SK-N-MC (cell line): ENCODE measurements around the gene ALG9.
A peak's percentile ranks its signal among the peaks of the same experiment; 100 is the strongest.

ENCODE experiments used
- DNase-seq: peaks from one replicate; pipeline ENCODE4 v3.0.0-alpha.2; 2011; ENCODE audit warnings: low read depth, low spot score
- H3K27ac ChIP-seq: fragments of 200-600 bp; sonication (generic); 2 replicates; pipeline ENCODE4 v1.5.1; 2016; ENCODE audit warnings: mixed run types
- H3K36me3 ChIP-seq: fragments of 200-600 bp; sonication (generic); 2 replicates; pipeline ENCODE4 v1.6.1; 2017; ENCODE audit warnings: antibody characterized with exemption, low read length, mixed read lengths; ENCODE audit not compliant: insufficient read depth
- H3K4me3 ChIP-seq: fragments of 200-600 bp; sonication (generic); 2 replicates; pipeline ENCODE4 v1.5.1; 2016
- H3K9ac ChIP-seq: fragments of 200-600 bp; sonication (generic); 2 replicates; pipeline ENCODE4 v1.8.0; 2017; ENCODE audit warnings: mixed run types, mixed read lengths; ENCODE audit not compliant: insufficient read length
- H3K9me3 ChIP-seq: fragments of 200-600 bp; sonication (generic); 2 replicates; pipeline ENCODE4 v1.6.1; 2017; ENCODE audit warnings: low read depth, mild to moderate bottlenecking, antibody characterized with exemption, low read length, moderate library complexity, mixed read lengths
- EZH2 ChIP-seq: fragments of 200-600 bp; sonication (generic); IDR thresholded peaks from one replicate; pipeline ENCODE4 v1.6.1; 2017; ENCODE audit warnings: antibody characterized with exemption
- FOXP2 ChIP-seq: optimal IDR thresholded peaks from 2 replicates; pipeline ENCODE3; 2011; ENCODE audit warnings: mild to moderate bottlenecking, moderate library complexity; ENCODE audit not compliant: insufficient read depth; ENCODE audit errors: extremely low read length, control extremely low read depth
- POLR2AphosphoS5 ChIP-seq: IDR thresholded peaks from 2 replicates; pipeline ENCODE4 v1.6.1; 2012; ENCODE audit warnings: mild to moderate bottlenecking, low read depth, low read length, borderline replicate concordance

Gene ALG9

GRCh38 chr11:111870886-111871692 lies at the start of gene ALG9:
ALG9 (minus strand) TSS chr11:111871581; CDS start chr11:111871482, 99 bp downstream.
- peak; percentile 47 for DNase-seq
- Histone ChIP-seq H3K36me3 (peaks cover 24% of the 10 kb centered on the region), H3K9ac (peak within 1 kb of the TSS; percentile 82), H3K27ac (no peak within 1 kb of the TSS), H3K4me3 (peak within 1 kb of the TSS; percentile 95), H3K9me3 (no peaks in the 10 kb centered on the region)
- TF ChIP-seq EZH2 (no peak), FOXP2 (no peak), POLR2AphosphoS5 (peak; percentile 59)

GRCh38 chr11:111920908-111921307 lies 49.5 kb upstream of the ALG9 start:
- DNase-seq: no peak
- Histone ChIP-seq H3K9me3 (no peaks in the 10 kb centered on the region), H3K27ac (peak overlapping the region; percentile 71; the same call in 1 of the 2 replicates), H3K4me3 (no peak overlapping the region), H3K9ac (no peak overlapping the region), H3K36me3 (no peaks in the 10 kb centered on the region)
- no peak for TF ChIP-seq EZH2
- no peak for TF ChIP-seq FOXP2
- TF ChIP-seq POLR2AphosphoS5: no peak

GRCh38 chr11:111918390-111919256 lies 47.2 kb upstream of the ALG9 start, which contains the start of gene C11orf52:
C11orf52 (plus strand) TSS chr11:111918913; CDS start chr11:111918973, 60 bp downstream.
- Histone ChIP-seq H3K4me3 (no peak within 1 kb of the TSS), H3K9ac (peak within 1 kb of the TSS; percentile 19), H3K9me3 (no peaks in the 10 kb centered on the region), H3K36me3 (no peaks in the 10 kb centered on the region), H3K27ac (0 out of 2 replicates have a peak within 1 kb of the TSS, but pooled peaks have one; percentile 7)
- no peak for DNase-seq
- TF ChIP-seq FOXP2 (no peak), EZH2 (no peak), POLR2AphosphoS5 (no peak)

GRCh38 chr11:111917788-111918187 lies 46.4 kb upstream of the ALG9 start:
- Histone ChIP-seq H3K36me3 (no peaks in the 10 kb centered on the region), H3K27ac (no peak overlapping the region), H3K9me3 (no peaks in the 10 kb centered on the region), H3K4me3 (no peak overlapping the region), H3K9ac (peak overlapping the region; percentile 19)
- DNase-seq: no peak
- TF ChIP-seq POLR2AphosphoS5 (no peak), EZH2 (no peak)

- Histone ChIP-seq H3K4me3 (no peak overlapping the region), H3K36me3 (no peaks in the 10 kb centered on the region), H3K9ac (no peak overlapping the region), H3K9me3 (no peaks in the 10 kb centered on the region), H3K27ac (no peak overlapping the region)
- DNase-seq: no peak
- TF ChIP-seq FOXP2 (no peak), POLR2AphosphoS5 (no peak), EZH2 (no peak)
Observed at GRCh38 chr11:111917312-111917711, 45.9 kb upstream of the ALG9 start.

- H3K4me3 ChIP-seq: no peak overlapping the region
- no peak for DNase-seq
- TF ChIP-seq FOXP2 (no peak), EZH2 (no peak), POLR2AphosphoS5 (no peak)
- no peaks in the 10 kb centered on the region for H3K36me3 ChIP-seq
- no peak overlapping the region for H3K27ac ChIP-seq
- no peak overlapping the region for H3K9ac ChIP-seq
- H3K9me3 ChIP-seq: no peaks in the 10 kb centered on the region
Observed at GRCh38 chr11:111916768-111917167, 45.4 kb upstream of the ALG9 start.

GRCh38 chr11:111913997-111914396 lies 42.6 kb upstream of the ALG9 start:
- Histone ChIP-seq H3K9me3 (no peaks in the 10 kb centered on the region), H3K9ac (no peak overlapping the region), H3K36me3 (no peaks in the 10 kb centered on the region), H3K4me3 (no peak overlapping the region), H3K27ac (no peak overlapping the region)
- TF ChIP-seq POLR2AphosphoS5 (no peak), FOXP2 (no peak), EZH2 (no peak)
- DNase-seq: no peak
